IMR-90 (cell line): ENCODE data around the gene TRA2B. TPM values are rescaled to one million over a fixed set of nuclear protein-coding genes. Genes with fewer than 3 reads are reported as not detected.

ENCODE experiments used
- ATAC-seq: fragments of 200-7000 bp; cut with Tn5 transposase; 2 replicates; pipeline ENCODE4 v1.9.1; 2020; ENCODE audit warnings: low read depth, mild to moderate bottlenecking, moderate library complexity
- BruUV-seq: library from RNA; stranded (reverse); fragments of 400-500 nt; replicated peaks from 2 replicates; lab custom pipeline; 2021; lab: Mats Ljungman, UMichigan
- CTCF ChIA-PET: fragments of 300-600 bp; formaldehyde crosslinking; extraction: SDS; loops from one replicate; lab custom pipeline; 2021; ENCODE audit warnings: antibody characterized with exemption; lab: Yijun Ruan, JAX
- POLR2A ChIA-PET: fragments of 300-600 bp; sonication (Branson Sonifier 250); formaldehyde crosslinking; loops from one replicate; lab custom pipeline; 2022; ENCODE audit warnings: antibody characterized with exemption; ENCODE audit not compliant: unreplicated experiment; lab: Charles Lee
- DNase-seq: peaks from one replicate; pipeline ENCODE4 v3.0.0; 2013
- H2AFZ ChIP-seq: replicated peaks from 2 replicates; pipeline ENCODE3; 2013; ENCODE audit warnings: low read length, mild to moderate bottlenecking; ENCODE audit not compliant: poor library complexity
- H2AK5ac ChIP-seq: 2 replicates; pipeline ENCODE4 v1.6.1; 2013; ENCODE audit warnings: low read depth, low read length, inconsistent platforms
- H2AK9ac ChIP-seq: replicated peaks from 2 replicates; pipeline ENCODE3; 2013; ENCODE audit warnings: mild to moderate bottlenecking, low read depth, low read length, moderate library complexity; ENCODE audit not compliant: poor library complexity
- H2BK120ac ChIP-seq: 2 replicates; pipeline ENCODE4 v1.6.1; 2013; ENCODE audit warnings: low read depth, low read length, inconsistent platforms
- H2BK15ac ChIP-seq: 3 replicates; pipeline ENCODE4 v1.6.1; 2013; ENCODE audit warnings: low read depth, low read length, inconsistent platforms
- H2BK20ac ChIP-seq: 2 replicates; pipeline ENCODE4 v1.6.1; 2013; ENCODE audit warnings: low read depth, mild to moderate bottlenecking, inconsistent platforms, low read length, moderate library complexity
- H2BK5ac ChIP-seq: 2 replicates; pipeline ENCODE4 v1.6.1; 2013; ENCODE audit warnings: mild to moderate bottlenecking, low read depth, low read length, inconsistent platforms; ENCODE audit not compliant: poor library complexity, severe bottlenecking
- H3K14ac ChIP-seq: replicated peaks from 2 replicates; pipeline ENCODE4 v1.6.1; 2013; ENCODE audit warnings: low read depth, low read length, inconsistent platforms
- H3K18ac ChIP-seq: 2 replicates; pipeline ENCODE4 v1.6.1; 2013; ENCODE audit warnings: low read depth, low read length, control low read depth
- H3K23ac ChIP-seq: 2 replicates; pipeline ENCODE4 v1.6.1; 2013; ENCODE audit warnings: low read depth, low read length, inconsistent platforms
- H3K27ac ChIP-seq: 2 replicates; pipeline ENCODE4 v1.5.1; 2013; ENCODE audit warnings: mild to moderate bottlenecking, control low read depth, low read length; ENCODE audit not compliant: insufficient read depth
- H3K27me3 ChIP-seq: 2 replicates; pipeline ENCODE4 v1.6.1; 2013; ENCODE audit warnings: low read length; ENCODE audit not compliant: control insufficient read depth, insufficient read depth
- H3K36me3 ChIP-seq: 2 replicates; pipeline ENCODE4 v1.6.1; 2013; ENCODE audit warnings: low read length, mixed read lengths; ENCODE audit not compliant: control insufficient read depth, insufficient read depth
- H3K4ac ChIP-seq: 2 replicates; pipeline ENCODE4 v1.6.1; 2013; ENCODE audit warnings: low read depth, low read length, inconsistent platforms
- H3K4me1 ChIP-seq: 2 replicates; pipeline ENCODE4 v1.6.1; 2013; ENCODE audit warnings: low read length, mixed read lengths; ENCODE audit not compliant: control insufficient read depth, insufficient read depth
- H3K4me2 ChIP-seq: 2 replicates; pipeline ENCODE4 v1.6.1; 2013; ENCODE audit warnings: low read depth, mild to moderate bottlenecking, control low read depth, low read length, moderate library complexity
- H3K4me3 ChIP-seq: 2 replicates; pipeline ENCODE4 v1.5.1; 2013; ENCODE audit warnings: low read depth, mild to moderate bottlenecking, control low read depth, low read length, moderate library complexity; ENCODE audit not compliant: insufficient read depth
- H3K56ac ChIP-seq: 2 replicates; pipeline ENCODE4 v1.6.1; 2013; ENCODE audit warnings: low read length, inconsistent platforms; ENCODE audit not compliant: insufficient read depth; ENCODE audit errors: extremely low read depth
- H3K79me1 ChIP-seq, 2 experiments: 2 replicates each; pipeline ENCODE4 v1.6.1; 2013; ENCODE audit warnings: low read length in 2 of 2, inconsistent platforms in 1 of 2, low read depth in 1 of 2
- H3K9ac ChIP-seq: 2 replicates; pipeline ENCODE4 v1.6.1; 2013; ENCODE audit warnings: low read depth, low read length, control low read depth
- H3K9me1 ChIP-seq: 2 replicates; pipeline ENCODE4 v1.6.1; 2013; ENCODE audit warnings: low read length, inconsistent platforms; ENCODE audit not compliant: insufficient read depth
- H3K9me3 ChIP-seq: 2 replicates; pipeline ENCODE4 v1.6.1; 2013; ENCODE audit warnings: low read length; ENCODE audit not compliant: control insufficient read depth, insufficient read depth
- H4K20me1 ChIP-seq: 2 replicates; pipeline ENCODE4 v1.6.1; 2013; ENCODE audit warnings: low read length, inconsistent platforms; ENCODE audit not compliant: insufficient read depth
- H4K5ac ChIP-seq: 2 replicates; pipeline ENCODE4 v1.6.1; 2013; ENCODE audit warnings: mild to moderate bottlenecking, low read depth, low read length, control low read depth
- H4K8ac ChIP-seq, 2 experiments: 2 replicates each; pipeline ENCODE4 v1.6.1; 2013; ENCODE audit warnings: low read depth in 2 of 2, low read length in 2 of 2, control low read depth in 1 of 2, inconsistent platforms in 1 of 2
- H4K91ac ChIP-seq: 2 replicates; pipeline ENCODE4 v1.6.1; 2013; ENCODE audit warnings: low read depth, low read length, inconsistent platforms; ENCODE audit not compliant: insufficient read depth
- MXI1 ChIP-seq: IDR thresholded peaks from 2 replicates; pipeline ENCODE4 v1.6.1; 2012; ENCODE audit warnings: low read depth, mild to moderate bottlenecking, low read length, moderate library complexity, borderline replicate concordance
- POLR2A ChIP-seq: IDR thresholded peaks from 2 replicates; pipeline ENCODE4 v1.6.1; 2012; ENCODE audit warnings: mild to moderate bottlenecking, low read depth, low read length
- RAD21 ChIP-seq: IDR thresholded peaks from 2 replicates; pipeline ENCODE4 v1.6.1; 2012; ENCODE audit warnings: low read length, improper control_type of control experiment
- WGBS, 2 experiments: methylation state at CpG; one replicate each; pipeline versions ENCODE4 v1.1.5 to v1.1.7; 2013; ENCODE audit warnings: missing lambda C conversion rate in 2 of 2; ENCODE audit not compliant: insufficient read length in 1 of 2; ENCODE audit errors: extremely low coverage in 2 of 2; 5-methylcytosine and 5-hydroxymethylcytosine counted together
- dilution Hi-C: fragments of 300-500 bp; cut with HindIII; formaldehyde crosslinking; loops from one replicate; pipeline ENCODE4 v1.14.3; 2018; ENCODE audit warnings: low sequenced_read_pairs; ENCODE audit not compliant: unreplicated experiment
- in situ Hi-C: fragments of 300-500 bp; cut with MboI; formaldehyde crosslinking; loops from 3 replicates; pipeline ENCODE4 v1.14.3; 2019; ENCODE audit warnings: low sequenced_read_pairs, inconsistent platforms, mixed read lengths
- intact Hi-C: fragments of 100-400 bp; cut with micrococcal nuclease; formaldehyde crosslinking; loops from 2 replicates; pipeline ENCODE4 v1.10.0; 2022
- polyA plus RNA-seq, 3 experiments: library from polyadenylated mRNA; depleted of rRNA; stranded (reverse); fragments of >200 nt; gene quantifications; 2 replicates each; pipeline ENCODE4 v1.2.3, GENCODE V29; 2012; ENCODE audit warnings: low replicate concordance in 1 of 3
- total RNA-seq: library from RNA; depleted of rRNA; stranded (reverse); fragments of >200 nt; gene quantifications from 2 replicates; pipeline ENCODE4 v1.2.3, GENCODE V29; 2012

Gene TRA2B
- total and polyA plus RNA-seq, 2 of the 4 experiments (the other 2 are of a cell fraction): 127 to 208 TPM

DNA sequence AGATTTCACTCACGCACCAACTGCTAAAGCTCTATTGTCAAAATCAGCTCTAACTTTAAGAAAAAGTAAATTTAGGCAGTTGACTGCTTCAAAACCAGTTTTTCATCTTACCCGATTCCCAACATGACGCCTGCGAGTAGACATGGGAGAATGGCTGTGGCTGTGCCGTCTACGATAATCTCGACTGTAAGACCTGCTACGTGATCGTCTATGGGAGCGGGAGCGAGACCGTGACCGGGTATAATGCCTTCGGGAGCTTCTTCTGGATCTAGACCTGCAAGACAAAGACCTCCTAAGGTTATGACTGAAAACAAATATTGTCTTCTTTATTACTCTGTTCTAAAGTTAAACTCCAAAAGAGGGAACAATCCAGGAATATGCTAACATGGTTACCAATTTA is 12.5 kb downstream of the TRA2B start:
- ATAC-seq (no peak), DNase-seq (no peak)
- no TSS peak for BruUV-seq
- no peak overlapping the region for H4K5ac ChIP-seq
- H2AFZ ChIP-seq: no peak overlapping the region
- peaks cover 19% of the 10 kb centered on the region for H3K4me1 ChIP-seq
- no peak overlapping the region for H3K23ac ChIP-seq
- H3K9ac ChIP-seq: no peak overlapping the region
- TF ChIP-seq MXI1 (no peak), RAD21 (no peak), POLR2A (no peak)
- no peak overlapping the region for H2BK5ac ChIP-seq
- no peak overlapping the region for H2BK120ac ChIP-seq
- dilution Hi-C loops (no loop called here), intact Hi-C loops (loop anchor here (5.0 kb wide), 1 partner anchor 248 kb away; no protein-coding TSS in a partner anchor), in situ Hi-C loops (loop anchor here (10.0 kb wide), 1 partner anchor 191 kb away; no protein-coding TSS in a partner anchor)
- no peak overlapping the region for H3K4me2 ChIP-seq
- no peak overlapping the region for H2BK20ac ChIP-seq
- H3K27ac ChIP-seq: no peak overlapping the region
- H3K4me3 ChIP-seq: no peak overlapping the region
- H3K79me1 ChIP-seq: peaks cover 16 to 32% of the 10 kb centered on the region in 2 experiments
- H2AK9ac ChIP-seq: no peak overlapping the region
- no peak overlapping the region for H2AK5ac ChIP-seq
- H4K91ac ChIP-seq: no peak overlapping the region
- no peak overlapping the region for H3K4ac ChIP-seq
- ChIA-PET POLR2A (interaction anchor here (0.6 kb wide), 1 partner anchor 148 kb away, joined by 4 read pairs; no protein-coding TSS in a partner anchor), CTCF (interaction anchor here (1.1 kb wide), 1 partner anchor 18 kb away, joined by 3 read pairs; no protein-coding TSS in a partner anchor)
- H3K9me3 ChIP-seq: no peaks in the 10 kb centered on the region
- H3K18ac ChIP-seq: no peak overlapping the region
- 87% methylated on average over 6 of the region's 14 CpGs; no CpG with 5 or more reads in 1 of the 2 experiments for WGBS, 2 experiments
- no peak overlapping the region for H3K14ac ChIP-seq
- no peak overlapping the region for H4K8ac ChIP-seq
- peaks cover 98% of the 10 kb centered on the region for H4K20me1 ChIP-seq
- no peaks in the 10 kb centered on the region for H3K27me3 ChIP-seq
- H3K56ac ChIP-seq: no peak overlapping the region
- peaks cover 39% of the 10 kb centered on the region for H3K36me3 ChIP-seq
- H2BK15ac ChIP-seq: no peak overlapping the region
- peaks cover 11% of the 10 kb centered on the region for H3K9me1 ChIP-seq
